Measurements from ENCODE around the gene ZNF280C.

The ZNF280C gene

GRCh38 chrX:130176942-130177341 lies 91.8 kb downstream of the ZNF280C start:
- DNase-seq (ENCODE audit: low read depth in 2 of 2), result no peak

GRCh38 chrX:130176354-130176776 lies 92.3 kb downstream of the ZNF280C start:
- no peak for DNase-seq (ENCODE audit: low read depth in 2 of 2)

GRCh38 chrX:130174937-130175336 lies 93.8 kb downstream of the ZNF280C start:
- DNase-seq (ENCODE audit: low read depth in 2 of 2), result no peak

- DNase-seq (ENCODE audit: low read depth in 2 of 2), result no peak
Observed at GRCh38 chrX:130174045-130174704, 94.5 kb downstream of the ZNF280C start.

GRCh38 chrX:130173190-130173895 lies 95.4 kb downstream of the ZNF280C start:
- no peak for DNase-seq (ENCODE audit: low read depth in 2 of 2)

GRCh38 chrX:130172127-130172845 lies 96.4 kb downstream of the ZNF280C start:
- DNase-seq (ENCODE audit: low read depth in 2 of 2), result no peak

GRCh38 chrX:130171446-130172126 lies 97.1 kb downstream of the ZNF280C start, which contains the start of gene RAB33A:
Gene RAB33A (plus strand): TSS chrX:130171962. CDS start chrX:130172063, 101 bp downstream.
- no peak for DNase-seq (ENCODE audit: low read depth in 2 of 2)

GRCh38 chrX:130170752-130171445 lies 97.8 kb downstream of the ZNF280C start:
- DNase-seq (ENCODE audit: low read depth in 2 of 2), result peak in 1 of 2 donors; percentile 46

GRCh38 chrX:130167040-130167439 lies 101.7 kb downstream of the ZNF280C start:
- no peak for DNase-seq (ENCODE audit: low read depth in 2 of 2)

GRCh38 chrX:130166503-130166777 lies 102.3 kb downstream of the ZNF280C start:
- DNase-seq (ENCODE audit: low read depth in 2 of 2), result no peak

- DNase-seq (ENCODE audit: low read depth in 2 of 2), result peak; percentile 68 to 72
Observed at GRCh38 chrX:130165703-130166502, 102.8 kb downstream of the ZNF280C start, which contains the start of gene AIFM1. Gene AIFM1 (minus strand): TSS chrX:130165841. CDS start chrX:130165656, 185 bp downstream.

GRCh38 chrX:130165181-130165702 lies 103.5 kb downstream of the ZNF280C start:
- DNase-seq (ENCODE audit: low read depth in 2 of 2), result no peak

- DNase-seq (ENCODE audit: low read depth in 2 of 2), result no peak
Observed at GRCh38 chrX:130163398-130163797, 105.3 kb downstream of the ZNF280C start.

- no peak for DNase-seq (ENCODE audit: low read depth in 2 of 2)
Observed at GRCh38 chrX:130162094-130162735, 106.5 kb downstream of the ZNF280C start.

GRCh38 chrX:130159776-130160175 lies 108.9 kb downstream of the ZNF280C start:
- DNase-seq (ENCODE audit: low read depth in 2 of 2), result no peak

GRCh38 chrX:130158311-130158710 lies 110.4 kb downstream of the ZNF280C start:
- DNase-seq (ENCODE audit: low read depth in 2 of 2), result no peak

- no peak for DNase-seq (ENCODE audit: low read depth in 2 of 2)
Observed at GRCh38 chrX:130155564-130155963, 113.1 kb downstream of the ZNF280C start.

Measured in activated CD4-positive, alpha-beta T cell treated with anti-CD3 and anti-CD28 coated beads for 24 hours (primary cell).